GM10248 (cell line): Measurements from ENCODE around the gene ZSCAN20.

ENCODE experiments used
- CTCF ChIA-PET: fragments of 300-600 bp; sonication (Branson Sonifier 250); formaldehyde crosslinking; extraction: SDS; loops from one replicate; lab custom pipeline; 2021; ENCODE audit warnings: antibody characterized with exemption; lab: Yijun Ruan, JAX
- POLR2A ChIA-PET: fragments of 350-650 bp; sonication (Branson Sonifier 250); formaldehyde crosslinking; extraction: SDS; loops from one replicate; lab custom pipeline; 2020; ENCODE audit warnings: antibody characterized with exemption; lab: Yijun Ruan, JAX
- DNase-seq: peaks from one replicate; pipeline ENCODE4 v3.0.0; 2012; ENCODE audit errors: extremely low spot score
- CTCF ChIP-seq: IDR thresholded peaks from 2 replicates; pipeline ENCODE4 v1.5.1; 2012; ENCODE audit warnings: mild to moderate bottlenecking, low read depth; ENCODE audit errors: extremely low read depth, missing control alignments, control extremely low read depth

Gene ZSCAN20

DNA sequence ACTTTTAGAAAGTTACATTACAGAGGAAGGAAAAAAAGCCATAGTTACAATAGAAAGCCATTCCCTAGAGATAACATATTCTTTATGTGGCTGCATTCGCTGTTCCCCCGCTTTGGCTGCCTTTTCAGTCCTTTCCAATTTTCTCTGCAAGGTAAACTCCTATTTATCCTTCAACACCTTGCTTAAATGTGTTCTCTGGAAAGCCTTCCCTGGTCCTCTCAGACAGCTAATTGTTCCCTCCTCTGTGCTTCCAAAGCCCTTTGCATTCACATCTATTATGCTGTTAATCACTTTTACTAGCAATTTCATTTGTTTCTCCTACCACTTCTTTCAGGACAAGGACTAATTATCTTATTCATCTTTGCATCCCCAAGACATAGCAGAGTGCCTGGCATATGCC lies 43.1 kb upstream of the ZSCAN20 start:
- POLR2A ChIA-PET, result interaction anchor here (0.7 kb wide), 1 partner anchor 24 kb away, joined by 13 read pairs; no protein-coding TSS in a partner anchor
- TF ChIP-seq CTCF, result no peak
- no peak for DNase-seq
- CTCF ChIA-PET, result interaction anchor here (1.7 to 2.3 kb wide), 2 partner anchors 32 to 134 kb away, joined by 3 to 6 read pairs; no protein-coding TSS in a partner anchor

DNA sequence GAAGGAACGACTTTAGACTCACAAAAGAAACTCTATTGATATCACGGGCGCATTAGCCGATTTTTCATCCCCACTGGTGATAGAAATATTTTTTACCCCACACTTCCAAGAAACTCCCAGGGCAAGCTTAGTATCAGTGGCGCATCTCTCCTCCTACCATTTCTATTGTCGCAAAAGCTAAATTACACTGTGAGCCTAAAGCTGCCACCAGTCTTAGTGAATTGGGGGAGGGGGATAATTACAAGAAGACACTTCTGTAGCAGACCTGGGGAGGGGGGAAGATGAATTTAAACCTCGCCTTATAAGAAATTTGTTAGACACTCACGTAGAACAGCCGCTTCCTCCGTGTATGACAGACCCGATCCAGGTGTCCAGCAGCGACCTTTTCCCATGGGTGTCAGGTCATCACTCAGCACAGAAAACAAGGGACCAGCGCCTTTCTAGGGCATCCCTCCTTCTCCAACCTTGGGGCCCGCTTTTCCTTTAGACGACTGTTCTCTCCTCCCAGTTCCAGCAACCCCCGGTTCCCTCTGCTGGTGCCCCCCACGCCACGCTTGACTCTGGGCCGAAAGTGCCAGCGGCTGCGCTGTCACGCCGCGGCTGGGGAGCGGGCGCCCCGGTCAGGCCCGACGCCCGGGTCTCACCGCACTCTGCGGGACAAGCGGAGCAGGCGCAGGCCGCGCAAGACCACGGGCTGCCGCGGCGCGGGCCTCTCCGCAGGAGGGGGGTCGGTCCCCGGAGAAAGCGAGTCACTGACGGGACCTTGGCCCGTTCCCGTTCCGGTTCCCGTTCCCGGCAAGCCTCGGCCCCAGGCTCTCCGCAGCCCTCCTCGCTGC lies 42.4 kb upstream of the ZSCAN20 start:
- CTCF ChIA-PET, result interaction anchor here (1.7 kb wide), 1 partner anchor 31 kb away, joined by 3 read pairs; no protein-coding TSS in a partner anchor
- POLR2A ChIA-PET, result interaction anchor here (0.7 kb wide), 1 partner anchor 23 kb away, joined by 13 read pairs; no protein-coding TSS in a partner anchor

DNA sequence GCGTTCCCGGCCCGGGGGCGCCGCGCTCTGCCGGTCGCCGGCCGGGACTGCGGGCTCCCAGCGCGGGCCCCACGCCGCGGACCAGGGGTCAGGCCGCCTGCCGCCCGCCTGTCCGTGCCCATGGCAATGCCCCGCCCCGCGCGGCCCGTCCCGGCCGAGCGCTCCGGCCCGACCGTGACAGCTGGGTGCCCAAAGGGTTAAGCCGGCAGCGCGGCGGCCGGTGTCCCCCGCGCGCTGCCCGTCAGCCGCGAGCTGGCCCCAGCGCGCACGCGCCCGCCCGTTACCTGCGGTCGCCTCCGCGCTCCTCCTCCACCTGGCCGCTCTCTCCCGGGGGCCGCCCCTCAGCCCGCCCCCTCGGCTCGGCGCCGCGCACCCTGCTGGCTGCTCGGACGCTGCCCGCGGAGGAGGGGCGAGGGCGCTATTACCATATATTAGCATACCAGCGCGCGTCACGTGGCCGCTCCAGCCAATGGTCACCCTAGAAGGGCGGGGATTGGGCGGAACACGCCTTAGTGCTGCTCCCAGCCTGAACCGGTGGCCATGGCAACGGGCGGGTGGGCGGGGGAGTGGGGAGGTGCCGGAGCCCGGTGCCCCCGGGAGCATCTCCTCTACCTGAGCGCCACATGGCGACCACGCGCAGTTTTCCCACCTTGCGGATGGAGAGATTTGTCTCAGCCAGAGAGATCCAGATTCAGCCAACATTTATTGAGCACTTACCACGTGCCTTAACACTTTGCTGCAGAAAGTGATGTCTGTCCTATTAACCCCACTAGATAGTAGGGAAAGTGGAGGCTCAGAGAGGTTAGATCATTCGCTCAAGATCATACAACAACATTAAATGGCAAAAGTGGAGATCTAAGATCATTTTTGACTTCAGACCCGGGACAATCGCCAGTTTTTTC lies 41.5 kb upstream of the ZSCAN20 start, which contains the start of gene PHC2:
Gene PHC2, minus strand, starts transcription at position 404 of the 902 bp plus-strand sequence. CDS start 55,556 bp downstream, outside the sequence.
- DNase-seq, result peak; percentile 95
- ChIA-PET CTCF (interaction anchor here (1.0 to 2.1 kb wide), 2 partner anchors 8 to 40 kb away, joined by 4 read pairs; no protein-coding TSS in a partner anchor), POLR2A (no interaction called here)
- peak; percentile 25 for TF ChIP-seq CTCF

More for the DNA sequence above, 42.4 kb upstream of the ZSCAN20 start:
- DNase-seq, result no peak
- no peak for TF ChIP-seq CTCF

DNA sequence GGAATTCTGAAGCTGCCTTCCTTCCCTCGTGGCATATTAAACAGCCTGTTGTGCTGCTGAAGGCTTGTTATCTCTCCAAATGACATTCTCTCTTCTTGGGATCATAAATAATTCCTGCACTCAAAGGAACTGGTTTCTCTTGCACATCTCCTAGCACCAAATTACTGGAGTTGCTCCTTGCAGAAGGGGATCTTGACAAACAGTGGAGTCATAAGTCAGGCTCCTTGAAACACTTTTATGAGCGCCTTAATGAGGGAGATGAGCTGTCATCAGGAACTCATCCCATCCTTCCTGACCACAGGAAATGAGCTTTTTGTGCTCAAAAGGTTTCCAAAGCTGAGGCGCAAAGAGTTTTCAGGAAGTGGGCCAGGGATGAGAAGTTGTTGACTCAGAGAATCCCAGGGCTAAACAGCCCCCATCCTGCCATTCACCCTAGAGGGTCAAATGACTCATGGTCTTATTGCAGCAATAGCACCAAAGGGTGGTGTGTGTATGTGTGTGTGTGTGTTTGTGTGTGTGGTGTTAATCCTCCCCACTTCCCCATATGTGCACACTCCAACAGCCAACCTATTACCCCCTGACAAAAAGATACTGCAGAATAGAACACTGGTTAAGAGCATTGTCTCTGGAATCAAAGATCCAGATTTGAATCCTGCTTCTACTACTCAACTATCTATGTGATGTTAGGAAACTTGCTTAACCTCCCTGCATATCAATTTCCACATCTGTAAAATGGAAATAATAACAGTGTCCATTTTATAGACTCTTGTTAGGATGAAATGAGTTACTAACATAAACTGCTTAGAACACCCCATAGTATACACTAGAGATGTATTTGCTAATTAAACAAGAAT lies 38.7 kb upstream of the ZSCAN20 start:
- no peak for DNase-seq
- CTCF ChIA-PET, result interaction anchor here (0.9 kb wide), 1 partner anchor 35 kb away, joined by 3 read pairs; no protein-coding TSS in a partner anchor
- POLR2A ChIA-PET, result no interaction called here
- TF ChIP-seq CTCF, result no peak

- CTCF ChIA-PET, result no interaction called here
- POLR2A ChIA-PET, result no interaction called here
- TF ChIP-seq CTCF, result no peak
- DNase-seq, result no peak
These were observed 38.1 kb upstream of the ZSCAN20 start for GRCh38 chr1:33434363-33434750.
